Erythroblast (primary cell): Measurements from ENCODE around the gene FAM219A.

Experiments
- GATA1 ChIP-seq: IDR thresholded peaks from 2 replicates; pipeline ENCODE4 v1.6.1; 2011; ENCODE audit warnings: low read depth, mild to moderate bottlenecking, control low read depth, low read length, moderate library complexity
- POLR2A ChIP-seq: IDR thresholded peaks from 2 replicates; pipeline ENCODE4 v1.6.1; 2011; ENCODE audit warnings: mild to moderate bottlenecking, low read length

DNA sequence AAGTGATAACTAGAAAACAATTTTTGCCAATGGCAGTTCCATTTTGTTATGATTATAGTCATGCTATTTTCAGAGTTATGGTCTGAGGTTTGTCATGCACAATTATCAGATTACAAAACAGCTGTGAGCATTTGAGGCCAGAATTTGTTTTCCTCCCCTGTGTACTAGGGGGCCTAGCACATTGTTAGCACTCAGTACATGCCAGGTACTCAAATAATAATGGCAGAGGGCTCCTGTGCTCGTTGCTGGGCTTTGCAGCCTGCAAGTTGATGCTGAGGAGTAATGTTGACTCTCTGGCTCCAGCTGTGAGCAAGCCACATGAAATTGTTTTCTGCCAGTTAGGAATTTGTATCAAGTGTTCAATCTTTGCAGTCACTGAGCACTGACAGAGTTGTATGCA lies 7.1 kb upstream of the FAM219A start:
- TF ChIP-seq POLR2A (no peak), GATA1 (no peak)
